HG02763 (cell line): ENCODE measurements around the gene CDCP2.

Source experiments
- ATAC-seq: cut with Tn5 transposase; IDR thresholded peaks from one replicate; pipeline ENCODE4 v1.9.1; 2021; ENCODE audit warnings: mild to moderate bottlenecking, moderate library complexity; ENCODE audit not compliant: unreplicated experiment

CDCP2 gene

DNA sequence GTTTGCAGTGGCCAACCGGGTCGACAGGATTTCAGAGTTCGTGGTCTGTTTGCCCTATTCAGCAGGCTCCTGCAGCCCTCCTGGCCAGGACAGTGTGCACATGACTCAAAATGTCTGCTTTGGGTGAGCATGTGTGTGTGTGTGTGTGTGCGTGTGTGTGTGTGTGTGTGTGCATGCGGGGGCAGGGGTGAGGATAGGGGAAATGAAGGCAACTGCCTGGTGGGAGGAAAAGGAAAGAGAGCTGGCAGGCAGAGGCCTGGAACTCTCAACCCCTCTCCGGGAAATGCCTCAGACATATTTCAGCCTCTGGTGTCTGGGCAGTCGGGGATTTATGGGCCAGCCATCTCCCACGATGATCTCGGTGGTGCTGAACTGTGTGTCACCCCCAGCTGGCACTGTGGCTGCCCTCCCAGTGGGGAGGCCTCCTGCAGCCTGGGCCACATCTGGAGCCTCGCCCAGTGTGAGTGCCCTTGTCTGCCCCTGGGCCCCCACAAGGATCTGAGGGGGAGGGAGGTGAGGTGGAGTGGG lies 15.2 kb downstream of the CDCP2 start:
- no peak for ATAC-seq

- ATAC-seq, result no peak
Observed at GRCh38 chr1:54136963-54137533, 15.8 kb downstream of the CDCP2 start.

DNA sequence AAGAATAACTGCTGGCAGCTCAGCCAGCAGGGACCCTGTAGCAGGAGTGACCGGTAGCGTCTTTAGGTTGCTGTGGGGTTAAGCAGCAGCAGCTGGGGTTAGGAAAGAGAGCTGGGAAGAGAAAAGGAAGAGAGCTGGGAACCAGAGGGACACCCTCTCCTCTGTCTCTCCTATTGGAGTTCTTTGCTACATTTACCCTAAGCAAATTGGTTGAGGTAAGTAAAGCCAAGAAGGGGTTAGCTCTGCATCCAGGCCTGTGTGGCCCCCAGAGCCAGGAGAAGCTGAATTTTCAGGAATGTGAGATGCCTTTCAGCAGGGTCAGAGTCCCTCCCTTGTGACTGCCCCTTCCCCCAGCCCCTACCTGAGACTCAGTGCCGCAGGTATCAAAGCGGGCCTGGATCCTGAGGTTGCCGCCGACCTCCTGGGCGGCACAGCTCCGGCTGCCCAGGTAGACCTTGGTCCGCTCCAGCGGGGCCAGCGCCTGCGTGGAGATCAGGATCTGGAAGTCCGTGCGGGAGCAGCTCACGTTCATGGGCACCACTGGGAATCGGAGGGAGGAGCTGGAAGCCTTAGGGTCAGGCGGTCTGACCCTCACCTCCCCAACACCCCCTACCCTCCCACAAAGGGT lies 16.4 kb downstream of the CDCP2 start:
- ATAC-seq, result no peak

DNA sequence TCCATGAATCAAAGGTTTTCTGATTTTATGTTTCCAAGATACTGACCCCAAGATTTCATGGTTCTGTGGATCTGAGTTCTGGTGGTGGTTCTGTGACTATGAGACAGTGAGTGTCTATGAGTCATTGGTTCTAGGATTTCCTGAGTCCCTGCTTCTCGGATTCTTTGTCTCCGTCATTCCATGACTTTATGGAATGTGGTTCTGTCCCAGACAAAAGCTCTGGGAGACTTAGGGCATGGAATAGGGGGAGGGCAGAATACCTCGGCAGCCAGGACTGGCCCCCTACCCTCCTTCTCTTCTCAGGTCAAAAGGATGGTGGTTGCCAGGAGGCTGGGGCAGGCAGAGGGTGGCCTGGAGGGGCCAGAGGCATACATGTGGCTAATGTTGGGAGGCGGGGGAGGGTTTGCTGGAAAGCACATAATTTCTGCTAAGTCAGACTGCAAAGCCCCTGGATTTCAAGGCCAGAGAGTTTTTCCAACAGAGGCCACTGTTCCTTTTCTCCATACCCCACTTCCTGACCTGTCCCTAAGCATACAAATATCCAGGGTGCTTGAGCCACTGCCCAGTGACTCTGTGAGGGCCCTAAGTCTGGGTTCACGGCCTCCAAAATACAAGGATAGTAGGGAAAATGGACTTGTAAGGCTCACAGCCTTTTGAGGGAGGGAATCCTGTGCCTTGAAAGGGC lies 17.2 kb downstream of the CDCP2 start:
- no peak for ATAC-seq

- no peak for ATAC-seq
Observed at GRCh38 chr1:54134295-54134694, 18.5 kb downstream of the CDCP2 start.

DNA sequence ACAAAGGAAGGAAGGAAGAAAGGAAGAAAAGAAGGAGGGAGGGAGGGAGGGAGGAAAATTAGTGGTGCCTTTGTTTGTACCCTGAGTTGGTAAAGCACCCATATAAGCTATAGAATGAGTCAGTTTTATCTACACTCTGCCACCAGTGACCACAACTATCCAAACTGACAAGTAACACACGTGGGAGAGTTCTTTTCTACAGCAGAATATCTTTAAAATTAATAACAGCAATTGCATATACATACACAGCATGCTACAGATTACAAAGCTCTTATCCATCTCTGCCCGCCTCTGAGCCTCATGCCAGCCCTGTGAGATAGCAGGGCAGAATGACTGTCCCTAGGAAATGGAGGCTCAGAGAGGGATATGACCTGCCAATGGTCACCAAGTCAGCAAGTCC lies 20.3 kb downstream of the CDCP2 start:
- ATAC-seq, result no peak

- ATAC-seq, result no peak
Observed at GRCh38 chr1:54131419-54131818, 21.4 kb downstream of the CDCP2 start.

GRCh38 chr1:54129858-54130257 lies 22.9 kb downstream of the CDCP2 start:
- ATAC-seq, result no peak

DNA sequence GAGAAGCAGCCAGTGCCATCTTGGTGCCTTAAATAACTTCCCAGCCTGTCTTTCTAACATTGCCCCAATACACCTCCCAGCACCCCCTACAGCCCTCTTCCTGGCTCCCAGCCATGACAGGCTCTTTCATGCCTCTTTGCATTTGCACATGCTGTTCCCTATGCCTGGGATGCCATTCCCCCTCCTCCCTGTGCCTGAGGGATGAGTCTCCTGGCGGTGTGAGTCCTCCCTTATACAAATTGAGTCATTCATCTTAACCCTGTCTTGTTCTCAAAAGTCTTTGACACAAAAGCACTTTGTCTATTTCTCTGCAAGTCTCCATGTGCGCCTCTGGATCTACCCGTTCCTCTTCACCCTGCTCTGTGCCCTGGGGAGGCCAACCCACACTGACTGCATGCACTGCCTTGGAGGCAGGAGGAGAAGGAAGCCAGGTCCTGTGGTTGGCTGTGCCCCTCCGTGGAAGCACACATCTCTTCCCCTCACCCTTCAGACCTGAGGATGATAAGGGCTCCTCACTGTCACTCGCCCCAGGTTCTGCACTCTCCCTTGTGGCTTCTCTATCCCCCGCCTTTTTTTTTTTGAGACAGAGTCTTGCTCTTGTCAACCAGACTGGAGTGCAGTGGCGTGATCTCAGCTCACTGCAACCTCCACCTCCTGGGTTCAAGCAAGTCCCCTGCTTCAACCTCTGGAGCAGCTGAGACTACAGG lies 25.1 kb downstream of the CDCP2 start:
- no peak for ATAC-seq

DNA sequence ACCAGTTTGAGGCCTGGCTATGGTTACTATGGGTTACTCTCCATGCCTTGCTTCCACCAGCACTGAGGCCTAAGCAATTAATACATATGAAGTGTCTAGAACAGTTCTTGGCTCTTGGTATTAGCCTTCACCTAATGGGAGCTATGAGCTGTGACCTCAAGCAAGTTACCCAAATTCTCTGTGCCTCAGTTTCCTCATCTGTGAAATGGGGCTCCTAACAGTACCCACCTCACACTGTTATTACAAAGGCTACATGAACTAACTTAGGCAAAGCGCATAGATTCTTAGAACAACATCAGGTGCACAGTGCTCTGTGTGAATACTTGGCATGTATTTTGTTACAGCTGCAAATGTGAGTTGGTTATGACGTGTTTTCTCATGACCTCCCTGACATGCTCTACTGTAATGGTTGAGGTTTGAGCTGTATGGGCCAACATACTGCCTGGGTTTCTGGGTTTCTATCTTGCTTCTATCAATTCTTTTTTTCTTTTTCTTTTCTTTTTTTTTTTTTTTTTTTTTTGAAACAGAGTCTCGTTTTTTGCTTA lies 26.5 kb downstream of the CDCP2 start:
- ATAC-seq, result no peak

DNA sequence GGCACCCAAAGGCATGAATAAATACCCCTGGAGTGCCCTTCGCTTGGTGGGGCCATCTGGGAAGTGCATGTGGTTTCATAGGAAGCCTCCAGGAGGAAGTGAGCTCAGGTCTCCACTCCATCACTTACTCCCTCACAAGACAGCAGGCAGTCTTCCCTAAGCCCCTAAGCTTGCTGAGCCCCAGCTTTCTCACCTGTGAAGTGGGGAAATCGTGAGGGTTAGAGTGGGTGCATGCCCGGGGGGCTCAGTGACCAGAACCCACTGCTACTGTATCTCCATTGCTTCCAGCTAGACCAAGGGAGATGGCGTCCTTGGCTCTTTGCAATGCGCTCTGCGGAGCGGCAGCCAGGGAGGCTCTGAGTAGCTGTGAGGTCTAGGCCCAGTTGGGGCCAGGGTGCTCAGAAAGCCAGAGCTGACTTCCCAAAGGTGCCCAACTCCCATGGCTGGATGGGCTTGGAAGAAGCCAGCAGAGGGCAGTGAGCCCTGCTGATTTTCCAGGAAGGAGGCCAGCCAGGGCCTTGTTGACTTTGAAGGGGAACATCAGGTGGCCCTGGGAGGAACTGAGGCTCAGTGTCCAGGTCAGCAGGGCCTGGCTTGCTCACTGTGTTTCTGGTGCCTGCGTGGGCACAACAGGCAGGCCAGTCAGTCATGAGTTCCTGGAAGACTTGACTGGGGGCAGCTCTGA lies 27.3 kb downstream of the CDCP2 start:
- no peak for ATAC-seq

- no peak for ATAC-seq
Observed at GRCh38 chr1:54124906-54125305, 27.9 kb downstream of the CDCP2 start.

DNA sequence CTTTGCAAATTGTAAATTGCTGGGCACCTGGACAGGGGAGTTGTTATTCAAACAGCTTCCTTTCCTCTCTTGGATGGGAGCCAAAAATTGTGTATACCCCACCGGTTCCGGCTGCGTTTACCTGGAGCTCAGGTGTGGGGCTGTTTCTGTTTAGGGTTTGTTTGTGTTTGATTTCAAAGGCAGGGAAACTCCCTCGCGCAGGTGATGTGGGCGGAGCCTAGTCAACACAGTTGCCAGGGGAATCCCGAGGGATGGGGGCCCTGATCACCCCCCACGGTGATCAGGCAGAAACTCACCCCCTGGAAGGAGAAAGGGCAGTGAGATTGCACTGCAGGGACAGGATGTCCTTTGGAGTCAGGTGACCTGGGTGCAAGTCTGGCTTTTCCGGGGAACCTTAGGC lies 28.3 kb downstream of the CDCP2 start:
- ATAC-seq, result no peak

- ATAC-seq, result no peak
Observed at GRCh38 chr1:54122992-54123391, 29.8 kb downstream of the CDCP2 start.

GRCh38 chr1:54122135-54122751 lies 30.6 kb downstream of the CDCP2 start:
- no peak for ATAC-seq

DNA sequence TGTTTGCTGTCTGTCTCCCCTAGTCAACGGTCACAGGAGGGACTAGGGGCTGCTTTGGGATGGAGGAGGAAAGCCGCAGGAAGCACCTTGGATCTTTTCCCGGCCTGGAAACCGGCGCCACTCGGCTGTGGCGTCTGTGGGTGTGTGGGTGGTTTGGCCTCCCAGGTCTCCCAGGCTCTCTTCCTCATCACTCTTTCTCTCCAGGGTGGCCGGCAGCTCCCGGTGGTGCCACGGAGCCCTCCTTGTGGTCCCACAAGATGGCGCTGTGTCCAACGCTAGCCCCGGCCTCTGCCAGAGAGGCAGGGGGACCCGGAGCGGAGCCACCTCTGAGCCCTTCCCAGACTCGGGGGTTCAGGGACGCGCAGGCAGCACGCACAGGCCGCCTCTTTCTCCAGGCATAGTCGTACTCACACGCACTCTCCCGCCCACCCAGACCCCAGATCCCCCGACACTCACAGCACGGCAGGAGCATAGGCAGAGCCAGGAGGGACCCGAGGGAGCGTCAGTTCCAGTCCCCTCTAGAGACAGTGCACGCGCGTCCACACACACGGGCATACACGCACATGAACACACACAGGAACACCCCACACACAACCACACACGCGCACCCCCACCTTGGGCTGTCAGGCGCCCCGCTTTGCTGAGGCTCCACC lies 31.2 kb downstream of the CDCP2 start:
- no peak for ATAC-seq

- ATAC-seq, result no peak
Observed at GRCh38 chr1:54120698-54121481, 31.9 kb downstream of the CDCP2 start.

GRCh38 chr1:54120018-54120697 lies 32.6 kb downstream of the CDCP2 start:
- ATAC-seq, result no peak
